GM23338 (cell line): Measurements from ENCODE around the gene KDM4C. TPM values are rescaled to one million over a fixed set of nuclear protein-coding genes. Genes with fewer than 3 reads are reported as not detected.

Experiments used
- ATAC-seq: fragments of 200-7000 bp; cut with Tn5 transposase; 3 replicates; pipeline ENCODE4 v1.9.1; 2020
- DNase-seq: peaks from one replicate; pipeline ENCODE4 v3.0.0-alpha.2; 2015; ENCODE audit warnings: low spot score
- H2AFZ ChIP-seq: fragments of 200-600 bp; sonication (generic); 2 replicates; pipeline ENCODE4 v1.8.0; 2016; ENCODE audit warnings: antibody characterized with exemption, mild to moderate bottlenecking, moderate library complexity
- H3F3A ChIP-seq: fragments of 200-600 bp; sonication (generic); replicated peaks from 2 replicates; pipeline ENCODE4 v1.8.0; 2017; ENCODE audit warnings: antibody characterized with exemption, mixed run types, low read depth
- H3K27ac ChIP-seq: fragments of 200-600 bp; sonication (generic); 2 replicates; pipeline ENCODE4 v1.6.1; 2016; ENCODE audit warnings: low read depth
- H3K27me3 ChIP-seq: fragments of 200-600 bp; sonication (generic); 2 replicates; pipeline ENCODE4 v1.8.0; 2016; ENCODE audit warnings: mild to moderate bottlenecking, mixed run types, moderate library complexity; ENCODE audit not compliant: insufficient read depth
- H3K36me3 ChIP-seq: fragments of 200-600 bp; sonication (generic); 2 replicates; pipeline ENCODE4 v1.8.0; 2016; ENCODE audit warnings: mild to moderate bottlenecking; ENCODE audit not compliant: insufficient read depth
- H3K4me1 ChIP-seq: fragments of 200-600 bp; sonication (generic); 2 replicates; pipeline ENCODE4 v1.8.0; 2016; ENCODE audit warnings: mild to moderate bottlenecking, moderate library complexity; ENCODE audit not compliant: insufficient read depth
- H3K4me2 ChIP-seq: fragments of 200-600 bp; sonication (generic); 2 replicates; pipeline ENCODE4 v1.7.1; 2017; ENCODE audit warnings: mixed run types
- H3K4me3 ChIP-seq: fragments of 200-600 bp; sonication (generic); 2 replicates; pipeline ENCODE4 v1.6.1; 2016; ENCODE audit warnings: mixed run types
- H3K79me2 ChIP-seq: fragments of 200-600 bp; sonication (generic); replicated peaks from 2 replicates; pipeline ENCODE4 v1.8.0; 2017; ENCODE audit warnings: mild to moderate bottlenecking; ENCODE audit not compliant: insufficient read depth
- H3K9me2 ChIP-seq: fragments of 200-600 bp; sonication (generic); 2 replicates; pipeline ENCODE4 v1.8.0; 2017; ENCODE audit not compliant: insufficient read depth
- H4K20me1 ChIP-seq: fragments of 200-600 bp; sonication (generic); replicated peaks from 2 replicates; pipeline ENCODE4 v1.8.0; 2017; ENCODE audit warnings: mild to moderate bottlenecking; ENCODE audit not compliant: insufficient read depth
- H3K27ac Mint-ChIP-seq: 2 replicates; pipeline ENCODE4 v1.8.0; 2020; ENCODE audit warnings: inconsistent platforms, mild to moderate bottlenecking, moderate library complexity, mixed read lengths
- H3K27me3 Mint-ChIP-seq: 3 replicates; pipeline ENCODE4 v1.8.0; 2022; ENCODE audit warnings: low read depth, mild to moderate bottlenecking, moderate library complexity, mixed read lengths, inconsistent platforms; ENCODE audit not compliant: insufficient read depth, poor library complexity
- H3K36me3 Mint-ChIP-seq: 3 replicates; pipeline ENCODE4 v1.8.0; 2021; ENCODE audit warnings: low read depth, mild to moderate bottlenecking, inconsistent platforms, moderate library complexity, mixed read lengths
- H3K4me1 Mint-ChIP-seq: 3 replicates; pipeline ENCODE4 v1.8.0; 2020; ENCODE audit warnings: mild to moderate bottlenecking, inconsistent platforms, mixed read lengths
- H3K4me3 Mint-ChIP-seq: 3 replicates; pipeline ENCODE4 v1.8.0; 2021; ENCODE audit warnings: moderate library complexity, mild to moderate bottlenecking, inconsistent platforms, mixed read lengths
- H3K9me3 Mint-ChIP-seq: 3 replicates; pipeline ENCODE4 v1.8.0; 2020; ENCODE audit warnings: moderate library complexity, mild to moderate bottlenecking, inconsistent platforms, mixed read lengths
- CREB1 ChIP-seq: fragments of 250-450 bp; sonication (Bioruptor Pico); IDR thresholded peaks from 2 replicates; pipeline ENCODE4 v1.5.0; 2020; ENCODE audit warnings: low read depth, mild to moderate bottlenecking, moderate library complexity
- CTCF ChIP-seq, 2 experiments: fragments of 200-600 bp in 1 of 2; sonication (generic) in 1 of 2; conservative IDR thresholded peaks; 2 replicates each; pipeline versions ENCODE4 v1.5.1 to v1.6.1; 2016 to 2017; ENCODE audit warnings: antibody characterized with exemption in 2 of 2, low read depth in 2 of 2, mild to moderate bottlenecking in 2 of 2, moderate library complexity in 1 of 2
- ETS1 ChIP-seq: IDR thresholded peaks from 2 replicates; pipeline ENCODE4 v1.6.1; 2016; ENCODE audit warnings: antibody characterized with exemption
- EZH2 ChIP-seq: fragments of 200-600 bp; sonication (generic); IDR thresholded peaks from one replicate; pipeline ENCODE4 v1.8.0; 2017; ENCODE audit warnings: antibody characterized with exemption, mild to moderate bottlenecking, low read depth; ENCODE audit not compliant: unreplicated experiment
- EZH2phosphoT487 ChIP-seq: fragments of 200-600 bp; sonication (generic); IDR thresholded peaks from one replicate; pipeline ENCODE4 v1.8.1; 2018; ENCODE audit warnings: antibody characterized with exemption; ENCODE audit not compliant: unreplicated experiment
- JUNB ChIP-seq: IDR thresholded peaks from one replicate; pipeline ENCODE4 v1.6.1; 2016; ENCODE audit warnings: antibody characterized with exemption; ENCODE audit not compliant: unreplicated experiment
- NANOG ChIP-seq: IDR thresholded peaks from 2 replicates; pipeline ENCODE4 v1.6.1; 2016; ENCODE audit warnings: antibody characterized with exemption, borderline replicate concordance
- POLR2AphosphoS5 ChIP-seq: IDR thresholded peaks from 2 replicates; pipeline ENCODE4 v1.6.1; 2016; ENCODE audit warnings: antibody characterized with exemption, low read depth
- REST ChIP-seq: IDR thresholded peaks from one replicate; pipeline ENCODE4 v1.6.1; 2018; ENCODE audit warnings: antibody characterized with exemption; ENCODE audit not compliant: unreplicated experiment
- STAT1 ChIP-seq: IDR thresholded peaks from one replicate; pipeline ENCODE4 v1.6.1; 2016; ENCODE audit warnings: antibody characterized with exemption; ENCODE audit not compliant: unreplicated experiment
- ZNF114 ChIP-seq: fragments of 250-450 bp; sonication (Bioruptor Pico); IDR thresholded peaks from 2 replicates; pipeline ENCODE4 v1.5.0; 2020; ENCODE audit warnings: mild to moderate bottlenecking, moderate library complexity
- ZNF331 ChIP-seq: fragments of 250-450 bp; sonication (Bioruptor Pico); IDR thresholded peaks from 2 replicates; pipeline ENCODE4 v1.5.0; 2020; ENCODE audit warnings: low read depth, mild to moderate bottlenecking, moderate library complexity
- ZNF462 ChIP-seq: fragments of 250-450 bp; sonication (Bioruptor Pico); IDR thresholded peaks from 2 replicates; pipeline ENCODE4 v1.5.0; 2020; ENCODE audit warnings: mild to moderate bottlenecking, moderate library complexity
- polyA plus RNA-seq: library from polyadenylated mRNA; unstranded; fragments of >200 nt; fragmentation: Nextera tagmentation; extraction: Ambion mirVana; gene quantifications from 2 replicates; pipeline ENCODE4 v1.2.1, GENCODE V29; 2016
- total RNA-seq: library from RNA; depleted of rRNA; stranded (reverse); fragments of >200 nt; shearing (Covaris generic); gene quantifications from 2 replicates; pipeline ENCODE4 v1.2.3, GENCODE V29; 2014

KDM4C gene
- total and polyA plus RNA-seq, 2 experiments from 2014 or later: 12.0 to 43.8 TPM

- Mint-ChIP-seq H3K36me3 (no peaks in the 10 kb centered on the region; the same call in 2 of the 3 replicates), H3K9me3 (no peaks in the 10 kb centered on the region), H3K27me3 (no peaks in the 10 kb centered on the region), H3K4me3 (no peak overlapping the region), H3K27ac (no peak overlapping the region), H3K4me1 (peaks cover 2% of the 10 kb centered on the region; the same call in 1 of the 3 replicates)
- DNase-seq: no peak
- Histone ChIP-seq H3F3A (no peaks in the 10 kb centered on the region), H3K9me2 (no peaks in the 10 kb centered on the region), H3K27me3 (no peaks in the 10 kb centered on the region), H3K36me3 (no peaks in the 10 kb centered on the region), H3K4me3 (no peak overlapping the region), H3K4me1 (no peaks in the 10 kb centered on the region), H3K79me2 (0 out of 2 replicates have a peak, but pooled peaks cover 2% of the 10 kb centered on the region), H4K20me1 (no peaks in the 10 kb centered on the region; the same call in 1 of the 2 replicates), H3K27ac (no peak overlapping the region), H3K4me2 (no peak overlapping the region), H2AFZ (no peak overlapping the region)
- TF ChIP-seq EZH2phosphoT487 (no peak), ZNF462 (CRISPR knock-in tag) (no peak), STAT1 (no peak), CREB1 (CRISPR knock-in tag) (no peak), CTCF (conservative IDR thresholded peaks at IDR 0.05; ENCODE audit: low read depth in 2 of 2) (no peak), ZNF114 (no peak), JUNB (no peak), POLR2AphosphoS5 (no peak), REST (no peak), ZNF331 (CRISPR knock-in tag) (no peak), NANOG (no peak), ETS1 (no peak), EZH2 (no peak)
- no peak for ATAC-seq
Observed at GRCh38 chr9:6887051-6887450, 129.3 kb downstream of the KDM4C start.
